OCI-LY7 (cell line): ENCODE data around the gene FOLR2.

Experiments
- CTCF ChIP-seq: fragments of 200-600 bp; sonication (generic); conservative IDR thresholded peaks from 2 replicates; pipeline ENCODE4 v1.5.1; 2014; ENCODE audit warnings: mild to moderate bottlenecking, antibody characterized with exemption, low read length, moderate library complexity, mixed read lengths
- EZH2phosphoT487 ChIP-seq: fragments of 200-600 bp; sonication (generic); IDR thresholded peaks from 2 replicates; pipeline ENCODE4 v1.6.1; 2018; ENCODE audit warnings: low read depth, borderline replicate concordance, mild to moderate bottlenecking, mixed run types, antibody characterized with exemption, low read length, moderate library complexity, mixed read lengths

GRCh38 chr11:72220696-72221363, 4.2 kb downstream of the FOLR2 start:
- TF ChIP-seq CTCF (no peak), EZH2phosphoT487 (no peak)
